Stimulated activated naive CD8-positive, alpha-beta T cell treated with anti-CD3 and anti-CD28 coated beads, Interleukin-15, Interleukin-2, amounts not matched to agents 100 ng/mL and 50 ng/mL, for 24 hours (primary cell): ENCODE data around the gene PPP2R2D.
"Not testable (repeated sequence)": the region's sequence is repeated elsewhere in the genome, so short reads cannot be mapped to it uniquely, and the experiment has no call there.

Source experiments
- H3K27ac Mint-ChIP-seq: one replicate; pipeline ENCODE4 v1.8.0; 2021; ENCODE audit warnings: mild to moderate bottlenecking, mixed read lengths
- H3K27me3 Mint-ChIP-seq: one replicate; pipeline ENCODE4 v1.8.0; 2021; ENCODE audit warnings: mixed read lengths
- H3K36me3 Mint-ChIP-seq: one replicate; pipeline ENCODE4 v1.8.0; 2021; ENCODE audit warnings: low read depth, mixed read lengths
- H3K4me1 Mint-ChIP-seq: one replicate; pipeline ENCODE4 v1.8.0; 2021; ENCODE audit warnings: low read depth, mixed read lengths
- H3K4me3 Mint-ChIP-seq: one replicate; pipeline ENCODE4 v1.8.0; 2021; ENCODE audit warnings: mild to moderate bottlenecking, mixed read lengths
- H3K9me3 Mint-ChIP-seq: one replicate; pipeline ENCODE4 v1.8.0; 2021; ENCODE audit warnings: mixed read lengths

The PPP2R2D gene

DNA sequence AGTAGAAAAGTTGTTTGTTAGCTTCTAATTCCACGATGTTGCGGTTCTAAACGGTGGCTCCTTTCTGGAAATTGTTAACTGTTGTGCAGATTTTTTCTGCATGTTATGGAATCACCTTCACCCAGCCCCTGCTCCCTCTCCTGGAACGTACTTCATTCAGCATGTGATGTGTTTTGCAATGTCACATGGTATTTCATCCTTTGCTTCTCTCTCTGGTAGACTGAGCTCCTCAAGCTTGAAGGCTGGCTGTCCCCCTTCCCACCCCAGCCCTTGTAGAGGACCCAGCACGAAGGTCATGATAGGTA lies 4.4 kb downstream of the PPP2R2D start:
- Mint-ChIP-seq H3K9me3 (no peaks in the 10 kb centered on the region), H3K4me3 (peak overlapping the region; percentile 30), H3K36me3 (peaks cover 35% of the 10 kb centered on the region), H3K27me3 (no peaks in the 10 kb centered on the region), H3K27ac (no peak overlapping the region), H3K4me1 (peaks cover 81% of the 10 kb centered on the region)

GRCh38 chr10:131905603-131906268 lies 4.9 kb downstream of the PPP2R2D start:
- Mint-ChIP-seq H3K27me3 (no peaks in the 10 kb centered on the region), H3K4me1 (peaks cover 82% of the 10 kb centered on the region), H3K9me3 (no peaks in the 10 kb centered on the region), H3K4me3 (peak overlapping the region; percentile 30), H3K27ac (peak overlapping the region; percentile 37), H3K36me3 (peaks cover 38% of the 10 kb centered on the region)

DNA sequence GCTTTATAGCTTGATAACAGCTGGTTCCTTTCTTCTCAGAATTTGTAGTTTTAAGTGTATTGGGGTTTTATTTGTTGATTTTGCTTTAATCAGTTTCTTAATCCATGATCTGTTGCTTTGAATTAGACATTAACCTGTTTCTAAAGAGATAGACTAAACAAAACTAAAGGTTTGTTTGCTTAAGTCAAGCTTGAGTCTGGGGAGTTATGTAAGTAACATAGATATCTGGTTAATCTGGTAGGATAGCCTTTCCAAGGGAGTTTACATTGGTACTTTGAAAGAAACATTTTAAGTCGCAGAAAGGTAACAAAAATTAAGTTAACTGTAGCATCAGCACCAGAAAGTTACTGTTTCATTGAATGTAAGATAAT lies 5.4 kb downstream of the PPP2R2D start:
- H3K27ac Mint-ChIP-seq = peak overlapping the region; percentile 17
- no peak overlapping the region for H3K4me3 Mint-ChIP-seq
- peaks cover 82% of the 10 kb centered on the region for H3K4me1 Mint-ChIP-seq

GRCh38 chr10:131907679-131908078 lies 6.9 kb downstream of the PPP2R2D start:
- H3K36me3 Mint-ChIP-seq = peaks cover 51% of the 10 kb centered on the region
- peak overlapping the region; percentile 53 for H3K27ac Mint-ChIP-seq
- H3K4me1 Mint-ChIP-seq = peaks cover 79% of the 10 kb centered on the region
- peak overlapping the region; percentile 17 for H3K4me3 Mint-ChIP-seq
- H3K27me3 Mint-ChIP-seq = no peaks in the 10 kb centered on the region
- H3K9me3 Mint-ChIP-seq = no peaks in the 10 kb centered on the region

More for the DNA sequence above, 5.4 kb downstream of the PPP2R2D start:
- Mint-ChIP-seq H3K36me3 (peaks cover 38% of the 10 kb centered on the region), H3K9me3 (no peaks in the 10 kb centered on the region), H3K27me3 (no peaks in the 10 kb centered on the region)

GRCh38 chr10:131908151-131908550 lies 7.3 kb downstream of the PPP2R2D start:
- Mint-ChIP-seq H3K27me3 (no peaks in the 10 kb centered on the region), H3K4me3 (peak overlapping the region; percentile 17), H3K36me3 (peaks cover 53% of the 10 kb centered on the region), H3K27ac (peak overlapping the region; percentile 53), H3K4me1 (peaks cover 75% of the 10 kb centered on the region), H3K9me3 (no peaks in the 10 kb centered on the region)

DNA sequence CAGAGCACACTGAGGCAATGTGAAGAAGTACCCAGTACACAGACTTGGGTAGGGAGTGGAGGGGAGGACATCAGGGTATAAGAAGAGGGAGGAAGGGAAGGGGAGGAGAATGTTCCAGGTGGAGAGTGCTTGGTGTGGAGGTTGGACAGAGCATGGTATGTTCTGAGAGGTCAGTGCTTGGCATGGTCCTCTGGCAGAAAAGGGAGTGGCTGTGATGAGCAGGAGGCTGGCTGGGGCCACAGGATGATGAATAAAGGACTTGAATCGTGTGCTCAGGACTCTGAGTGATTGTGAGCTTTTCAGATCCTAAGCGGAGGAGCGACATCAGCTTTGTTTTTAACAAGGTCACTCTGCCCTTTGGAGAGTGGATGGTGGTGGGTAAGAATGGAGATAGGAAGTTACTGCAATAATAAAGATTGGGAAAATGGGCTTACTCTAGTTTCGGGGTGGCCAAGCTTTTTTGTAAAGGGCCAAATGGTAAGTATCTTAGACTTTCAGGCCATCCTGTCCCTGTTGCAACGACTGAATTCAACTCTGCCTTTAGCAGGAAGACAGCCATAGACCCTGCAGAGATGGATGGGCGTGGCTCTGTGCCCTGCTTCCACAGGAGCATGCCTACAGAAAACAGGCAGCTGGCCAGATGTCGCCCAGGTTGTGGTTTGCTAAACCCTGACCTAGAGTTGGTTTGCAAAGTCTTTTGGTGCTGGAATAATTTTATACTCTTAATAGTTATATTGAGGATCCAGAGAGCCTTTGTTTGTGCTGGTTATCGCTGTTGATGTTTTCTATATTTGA lies 8.4 kb downstream of the PPP2R2D start:
- Mint-ChIP-seq H3K27ac (peak overlapping the region; percentile 2), H3K4me1 (peaks cover 75% of the 10 kb centered on the region), H3K9me3 (no peaks in the 10 kb centered on the region), H3K4me3 (no peak overlapping the region), H3K36me3 (peaks cover 58% of the 10 kb centered on the region), H3K27me3 (no peaks in the 10 kb centered on the region)

DNA sequence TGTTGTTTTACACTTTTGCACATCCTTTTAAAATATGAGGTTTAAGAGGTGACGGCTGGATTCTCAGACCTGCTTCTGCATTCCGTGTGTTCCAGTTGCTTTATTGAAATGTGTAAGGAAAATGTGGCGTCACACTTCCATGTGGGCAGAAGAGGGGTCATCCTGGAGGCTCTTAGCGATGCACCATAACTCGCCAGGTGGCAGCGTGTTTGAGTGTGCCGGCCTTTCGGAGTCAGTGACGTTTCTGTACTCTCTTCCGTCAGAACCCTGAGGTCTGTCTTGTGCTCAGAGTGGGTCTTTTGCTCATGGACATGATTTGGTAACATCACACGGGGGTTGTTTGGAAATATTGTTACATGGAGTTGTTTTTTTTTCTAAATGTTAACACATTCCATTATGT lies 9.1 kb downstream of the PPP2R2D start:
- H3K27ac Mint-ChIP-seq = no peak overlapping the region
- no peaks in the 10 kb centered on the region for H3K27me3 Mint-ChIP-seq
- peaks cover 73% of the 10 kb centered on the region for H3K4me1 Mint-ChIP-seq
- H3K36me3 Mint-ChIP-seq = peaks cover 60% of the 10 kb centered on the region
- H3K9me3 Mint-ChIP-seq = no peaks in the 10 kb centered on the region
- H3K4me3 Mint-ChIP-seq = no peak overlapping the region

DNA sequence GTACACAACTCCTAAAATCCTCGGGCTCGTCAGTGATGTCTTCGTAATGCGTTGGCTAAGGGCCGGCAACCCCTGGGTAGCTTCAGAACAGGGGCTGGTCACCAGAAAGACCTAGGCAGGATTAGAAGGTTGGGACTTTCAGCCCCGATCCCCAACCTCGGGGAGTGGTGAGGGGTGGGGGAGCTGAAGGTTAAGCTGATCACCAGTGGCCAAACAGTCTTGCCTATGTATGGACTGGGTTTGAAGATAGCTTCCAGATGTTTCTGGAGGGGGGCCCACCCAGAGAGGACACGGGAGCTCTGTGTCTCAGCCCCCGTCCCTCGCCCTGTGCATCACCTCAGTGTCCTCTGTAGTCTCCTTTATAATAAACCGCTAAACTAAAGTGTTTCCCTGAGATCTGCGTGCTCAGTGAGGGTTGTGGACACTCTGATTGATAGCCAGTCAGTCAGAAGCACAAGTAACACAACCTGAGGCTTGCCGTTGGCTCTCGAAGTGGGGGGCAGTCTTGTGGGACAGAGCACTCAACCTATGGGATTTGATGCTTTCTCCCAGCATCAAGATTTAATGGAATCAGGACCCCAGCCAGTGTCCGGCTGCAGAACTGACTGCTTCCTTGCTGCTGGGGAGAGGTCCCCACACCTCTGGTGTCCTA lies 10.0 kb downstream of the PPP2R2D start:
- no peak overlapping the region for H3K4me3 Mint-ChIP-seq
- peaks cover 70% of the 10 kb centered on the region for H3K4me1 Mint-ChIP-seq
- H3K27ac Mint-ChIP-seq = no peak overlapping the region

GRCh38 chr10:131911451-131911850 lies 10.6 kb downstream of the PPP2R2D start:
- Mint-ChIP-seq H3K36me3 (peaks cover 62% of the 10 kb centered on the region), H3K4me3 (no peak overlapping the region), H3K9me3 (no peaks in the 10 kb centered on the region), H3K4me1 (peaks cover 68% of the 10 kb centered on the region), H3K27me3 (no peaks in the 10 kb centered on the region), H3K27ac (no peak overlapping the region)

More for the DNA sequence above, 10.0 kb downstream of the PPP2R2D start:
- Mint-ChIP-seq H3K27me3 (no peaks in the 10 kb centered on the region), H3K9me3 (no peaks in the 10 kb centered on the region), H3K36me3 (peaks cover 65% of the 10 kb centered on the region)

GRCh38 chr10:131912620-131913019 lies 11.8 kb downstream of the PPP2R2D start:
- peaks cover 59% of the 10 kb centered on the region for H3K36me3 Mint-ChIP-seq
- H3K27ac Mint-ChIP-seq = no peak overlapping the region
- H3K4me1 Mint-ChIP-seq = peaks cover 62% of the 10 kb centered on the region
- no peaks in the 10 kb centered on the region for H3K27me3 Mint-ChIP-seq
- H3K9me3 Mint-ChIP-seq = no peaks in the 10 kb centered on the region
- no peak overlapping the region for H3K4me3 Mint-ChIP-seq

GRCh38 chr10:131915484-131915883 lies 14.7 kb downstream of the PPP2R2D start:
- peaks cover 22% of the 10 kb centered on the region for H3K9me3 Mint-ChIP-seq
- H3K27ac Mint-ChIP-seq = no peak overlapping the region
- H3K4me3 Mint-ChIP-seq = no peak overlapping the region
- peaks cover 68% of the 10 kb centered on the region for H3K36me3 Mint-ChIP-seq
- peaks cover 62% of the 10 kb centered on the region for H3K4me1 Mint-ChIP-seq
- no peaks in the 10 kb centered on the region for H3K27me3 Mint-ChIP-seq

DNA sequence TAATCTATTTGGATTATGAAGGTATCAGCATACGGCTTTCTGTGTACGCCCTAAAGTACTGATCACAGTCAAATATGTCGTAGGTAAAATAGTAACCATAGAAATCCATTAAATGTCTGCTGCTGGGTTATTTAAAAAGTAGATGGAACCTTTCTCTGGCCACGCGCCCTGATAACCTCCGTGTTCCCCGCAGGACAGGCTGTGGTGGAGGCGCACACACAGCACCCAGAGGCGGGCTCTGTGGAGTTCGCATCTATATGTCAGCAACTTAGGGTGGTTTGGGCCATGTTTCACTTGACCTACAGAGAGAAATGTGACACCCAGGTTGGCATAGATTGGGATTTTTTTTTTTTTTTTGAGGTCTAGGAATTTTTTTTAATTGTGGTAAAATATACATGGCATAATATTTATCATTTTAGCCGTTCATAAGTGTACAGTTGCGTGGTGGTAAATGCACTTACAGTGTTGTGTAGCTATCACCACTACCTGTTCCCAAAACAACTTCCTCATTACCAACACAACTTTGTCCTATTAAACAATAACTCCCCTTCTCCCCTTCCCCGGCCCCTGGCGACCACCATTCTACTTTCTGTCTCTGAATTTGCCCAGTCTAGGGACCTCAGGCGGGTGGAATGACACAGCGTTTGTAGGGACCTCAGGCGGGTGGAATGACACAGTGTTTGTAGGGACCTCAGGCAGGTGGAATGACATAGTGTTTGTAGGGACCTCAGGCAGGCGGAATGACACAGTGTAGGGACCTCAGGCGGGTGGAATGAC lies 15.4 kb downstream of the PPP2R2D start:
- Mint-ChIP-seq H3K4me3 (no peak overlapping the region), H3K9me3 (peaks cover 22% of the 10 kb centered on the region), H3K27me3 (no peaks in the 10 kb centered on the region), H3K27ac (peak overlapping the region; percentile 88), H3K4me1 (peaks cover 69% of the 10 kb centered on the region), H3K36me3 (peaks cover 73% of the 10 kb centered on the region)

- not testable (repeated sequence) for H3K4me3 Mint-ChIP-seq, H3K27me3 Mint-ChIP-seq
- H3K9me3 Mint-ChIP-seq = peaks cover 22% of the 10 kb centered on the region
- peaks cover 75% of the 10 kb centered on the region for H3K4me1 Mint-ChIP-seq
- peaks cover 73% of the 10 kb centered on the region for H3K36me3 Mint-ChIP-seq
- H3K27ac Mint-ChIP-seq = peak overlapping the region; percentile 88
These were observed 16.0 kb downstream of the PPP2R2D start for GRCh38 chr10:131916767-131917160.

DNA sequence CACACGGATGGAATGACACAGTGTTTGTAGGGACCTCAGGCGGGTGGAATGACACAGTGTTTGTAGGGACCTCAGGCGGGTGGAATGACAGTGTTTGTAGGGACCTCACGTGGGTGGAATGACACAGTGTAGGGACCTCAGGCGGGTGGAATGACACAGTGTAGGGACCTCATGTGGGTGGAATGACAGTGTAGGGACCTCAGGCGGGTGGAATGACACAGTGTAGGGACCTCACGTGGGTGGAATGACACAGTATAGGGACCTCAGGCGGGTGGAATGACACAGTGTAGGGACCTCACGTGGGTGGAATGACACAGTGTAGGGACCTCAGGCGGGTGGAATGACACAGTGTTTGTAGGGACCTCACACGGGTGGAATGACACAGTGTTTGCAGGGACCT lies 16.7 kb downstream of the PPP2R2D start:
- Mint-ChIP-seq H3K36me3 (peaks cover 71% of the 10 kb centered on the region), H3K9me3 (peaks cover 22% of the 10 kb centered on the region), H3K4me1 (peaks cover 74% of the 10 kb centered on the region), H3K27ac (peak overlapping the region; percentile 88)
- H3K27me3 Mint-ChIP-seq, H3K4me3 Mint-ChIP-seq: not testable (repeated sequence)

GRCh38 chr10:131919461-131919860 lies 18.7 kb downstream of the PPP2R2D start:
- H3K27me3 Mint-ChIP-seq, H3K4me3 Mint-ChIP-seq: not testable (repeated sequence)
- Mint-ChIP-seq H3K27ac (peak overlapping the region; percentile 92), H3K4me1 (peaks cover 67% of the 10 kb centered on the region), H3K36me3 (peaks cover 62% of the 10 kb centered on the region), H3K9me3 (peaks cover 27% of the 10 kb centered on the region)
